PC-9 (cell line): Measurements from ENCODE around the gene ATP11A. TPM values are rescaled to one million over a fixed set of nuclear protein-coding genes. Genes with fewer than 3 reads are reported as not detected.

Experiments
- BruUV-seq: library from RNA; stranded (reverse); fragments of 400-500 nt; replicated peaks from 2 replicates; lab custom pipeline; 2021; lab: Mats Ljungman, UMichigan
- CTCF ChIA-PET: fragments of 300-600 bp; sonication (Branson Sonifier 250); formaldehyde crosslinking; loops from one replicate; lab custom pipeline; 2022; ENCODE audit warnings: antibody characterized with exemption; lab: Charles Lee
- POLR2A ChIA-PET: fragments of 300-600 bp; sonication (Branson Sonifier 250); formaldehyde crosslinking; loops from one replicate; lab custom pipeline; 2022; ENCODE audit warnings: antibody characterized with exemption; ENCODE audit not compliant: unreplicated experiment; lab: Charles Lee
- DNase-seq, 2 experiments: peaks; one replicate each; pipeline versions ENCODE4 v3.0.0 to v3.0.0-alpha.2; 2015 to 2022; ENCODE audit warnings: mixed read lengths in 1 of 2
- H2AFZ ChIP-seq: fragments of 200-600 bp; sonication (generic); 2 replicates; pipeline ENCODE4 v1.8.1; 2017; ENCODE audit warnings: antibody characterized with exemption
- H3F3A ChIP-seq: fragments of 200-600 bp; sonication (generic); 2 replicates; pipeline ENCODE4 v1.8.1; 2017; ENCODE audit warnings: antibody characterized with exemption, mild to moderate bottlenecking, low read depth; ENCODE audit not compliant: insufficient read depth
- H3K27ac ChIP-seq: fragments of 200-600 bp; sonication (generic); 2 replicates; pipeline ENCODE4 v1.6.1; 2016; ENCODE audit warnings: mixed run types
- H3K27me3 ChIP-seq: fragments of 200-600 bp; sonication (generic); 2 replicates; pipeline ENCODE4 v1.6.1; 2016; ENCODE audit warnings: low read depth, mixed run types; ENCODE audit not compliant: insufficient read depth
- H3K36me3 ChIP-seq: fragments of 200-600 bp; sonication (generic); 2 replicates; pipeline ENCODE4 v1.6.1; 2016; ENCODE audit warnings: low read depth, mixed run types
- H3K4me1 ChIP-seq: fragments of 200-600 bp; sonication (generic); replicated peaks from 2 replicates; pipeline ENCODE4 v1.6.1; 2016; ENCODE audit warnings: mixed run types; ENCODE audit not compliant: insufficient read depth
- H3K4me2 ChIP-seq: fragments of 200-600 bp; sonication (generic); 2 replicates; pipeline ENCODE4 v1.6.1; 2017; ENCODE audit warnings: mixed run types
- H3K4me3 ChIP-seq: fragments of 200-600 bp; sonication (generic); 2 replicates; pipeline ENCODE4 v1.6.1; 2016; ENCODE audit warnings: mixed run types
- H3K79me2 ChIP-seq: fragments of 200-600 bp; sonication (generic); 2 replicates; pipeline ENCODE4 v1.6.1; 2017; ENCODE audit warnings: low read depth, mixed run types
- H3K9me2 ChIP-seq: fragments of 200-600 bp; sonication (generic); 2 replicates; pipeline ENCODE4 v1.8.1; 2017; ENCODE audit warnings: mild to moderate bottlenecking; ENCODE audit not compliant: insufficient read depth
- H3K9me3 ChIP-seq: fragments of 200-600 bp; sonication (generic); 2 replicates; pipeline ENCODE4 v1.8.1; 2016; ENCODE audit warnings: low read depth; ENCODE audit not compliant: insufficient read depth
- H4K20me1 ChIP-seq: fragments of 200-600 bp; sonication (generic); 2 replicates; pipeline ENCODE4 v1.8.1; 2017; ENCODE audit not compliant: insufficient read depth
- EZH2 ChIP-seq: fragments of 200-600 bp; sonication (generic); IDR thresholded peaks from 2 replicates; pipeline ENCODE4 v1.8.0; 2017; ENCODE audit warnings: antibody characterized with exemption, low read depth
- intact Hi-C: fragments of 100-400 bp; cut with micrococcal nuclease; formaldehyde crosslinking; loops from one replicate; pipeline ENCODE4 v1.10.0; 2022; ENCODE audit not compliant: unreplicated experiment
- total RNA-seq: library from RNA; stranded (reverse); gene quantifications from 2 replicates; pipeline ENCODE4 v1.2.3, GENCODE V29; 2021
- TF ChIP-seq, protein P1 (sequence below): fragments of 200-600 bp; sonication (generic); conservative IDR thresholded peaks from 2 replicates; pipeline ENCODE4 v1.6.1; 2017; ENCODE audit warnings: mixed run types, antibody characterized with exemption, mild to moderate bottlenecking, moderate library complexity

ATP11A gene
- total RNA-seq, 1 experiment from 2014 or later, result 92.2 TPM

DNA sequence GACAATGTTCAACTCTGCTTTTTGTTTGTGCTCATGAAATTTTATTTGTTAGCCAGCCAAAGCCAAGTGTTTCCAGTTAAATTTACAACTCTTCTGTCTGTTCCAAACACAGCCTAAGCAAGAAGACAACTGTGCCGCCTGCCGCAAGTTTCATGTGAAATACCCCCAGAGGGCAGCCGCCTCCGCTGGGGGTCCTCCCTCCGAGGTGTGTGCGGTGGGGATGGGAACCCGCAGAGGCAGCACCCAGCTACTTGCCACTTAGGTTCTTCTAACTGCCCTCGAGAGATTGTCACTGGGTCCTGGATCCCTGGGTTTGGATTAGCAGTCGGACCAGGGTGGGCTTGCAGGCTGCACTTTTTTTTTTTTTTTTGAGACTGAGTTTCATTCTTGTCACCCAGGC lies 28.5 kb downstream of the ATP11A start:
- TF ChIP-seq EZH2, result no peak
- TF ChIP-seq, protein P1, sequence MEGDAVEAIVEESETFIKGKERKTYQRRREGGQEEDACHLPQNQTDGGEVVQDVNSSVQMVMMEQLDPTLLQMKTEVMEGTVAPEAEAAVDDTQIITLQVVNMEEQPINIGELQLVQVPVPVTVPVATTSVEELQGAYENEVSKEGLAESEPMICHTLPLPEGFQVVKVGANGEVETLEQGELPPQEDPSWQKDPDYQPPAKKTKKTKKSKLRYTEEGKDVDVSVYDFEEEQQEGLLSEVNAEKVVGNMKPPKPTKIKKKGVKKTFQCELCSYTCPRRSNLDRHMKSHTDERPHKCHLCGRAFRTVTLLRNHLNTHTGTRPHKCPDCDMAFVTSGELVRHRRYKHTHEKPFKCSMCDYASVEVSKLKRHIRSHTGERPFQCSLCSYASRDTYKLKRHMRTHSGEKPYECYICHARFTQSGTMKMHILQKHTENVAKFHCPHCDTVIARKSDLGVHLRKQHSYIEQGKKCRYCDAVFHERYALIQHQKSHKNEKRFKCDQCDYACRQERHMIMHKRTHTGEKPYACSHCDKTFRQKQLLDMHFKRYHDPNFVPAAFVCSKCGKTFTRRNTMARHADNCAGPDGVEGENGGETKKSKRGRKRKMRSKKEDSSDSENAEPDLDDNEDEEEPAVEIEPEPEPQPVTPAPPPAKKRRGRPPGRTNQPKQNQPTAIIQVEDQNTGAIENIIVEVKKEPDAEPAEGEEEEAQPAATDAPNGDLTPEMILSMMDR, result no peak
- Histone ChIP-seq H3K4me2 (0 out of 2 replicates have a peak overlapping the region, but pooled peaks have one; percentile 47), H2AFZ (no peak overlapping the region), H3K36me3 (0 out of 2 replicates have a peak, but pooled peaks cover 4% of the 10 kb centered on the region), H4K20me1 (no peaks in the 10 kb centered on the region), H3K79me2 (peaks cover 83% of the 10 kb centered on the region), H3K27ac (peak overlapping the region; percentile 95), H3F3A (peaks cover 59% of the 10 kb centered on the region), H3K9me2 (no peaks in the 10 kb centered on the region), H3K9me3 (no peaks in the 10 kb centered on the region), H3K4me1 (peaks cover 84% of the 10 kb centered on the region), H3K27me3 (no peaks in the 10 kb centered on the region), H3K4me3 (no peak overlapping the region)
- intact Hi-C loops, result no loop called here
- ChIA-PET CTCF (no interaction called here), POLR2A (no interaction called here)
- DNase-seq, result no peak
- TSS peak; percentile 97 for BruUV-seq

DNA sequence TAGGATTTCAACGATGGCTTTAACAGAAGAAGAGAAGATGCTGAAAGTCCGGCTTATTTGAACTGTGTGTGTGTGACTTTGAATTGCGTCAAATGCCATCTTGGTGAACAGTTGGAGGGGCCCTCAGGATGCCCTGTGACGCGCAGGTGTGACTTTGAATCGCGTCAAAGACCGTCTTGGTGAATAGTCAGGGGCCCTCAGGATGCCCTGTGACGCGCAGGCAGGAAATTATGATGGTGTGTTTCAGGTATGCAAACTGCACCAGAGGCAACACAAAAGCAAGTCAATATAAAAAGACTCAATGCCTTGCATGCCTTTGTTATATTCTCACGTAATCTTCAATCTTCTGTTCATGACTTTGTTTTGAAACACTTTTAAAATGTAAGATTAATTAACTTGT lies 29.2 kb downstream of the ATP11A start:
- H3K36me3 ChIP-seq, result 0 out of 2 replicates have a peak, but pooled peaks cover 4% of the 10 kb centered on the region
- H3K9me2 ChIP-seq, result no peaks in the 10 kb centered on the region
- H3K27me3 ChIP-seq, result no peaks in the 10 kb centered on the region
- POLR2A ChIA-PET, result no interaction called here
- H3K79me2 ChIP-seq, result peaks cover 80% of the 10 kb centered on the region
- H3K9me3 ChIP-seq, result no peaks in the 10 kb centered on the region
- no TSS peak for BruUV-seq
- H4K20me1 ChIP-seq, result no peaks in the 10 kb centered on the region
- H3K27ac ChIP-seq, result peak overlapping the region; percentile 95
- peaks cover 61% of the 10 kb centered on the region for H3F3A ChIP-seq
- intact Hi-C loops, result loop anchor here (1.0 kb wide), 1 partner anchor 8 kb away; no protein-coding TSS in a partner anchor
- CTCF ChIA-PET, result no interaction called here
- no peak overlapping the region for H3K4me3 ChIP-seq
- no peak overlapping the region for H2AFZ ChIP-seq
- H3K4me2 ChIP-seq, result peak overlapping the region; percentile 47
- TF ChIP-seq EZH2, result no peak
- TF ChIP-seq, protein P1, result no peak
- peak; percentile 74 to 76 for DNase-seq
- peaks cover 90% of the 10 kb centered on the region for H3K4me1 ChIP-seq

DNA sequence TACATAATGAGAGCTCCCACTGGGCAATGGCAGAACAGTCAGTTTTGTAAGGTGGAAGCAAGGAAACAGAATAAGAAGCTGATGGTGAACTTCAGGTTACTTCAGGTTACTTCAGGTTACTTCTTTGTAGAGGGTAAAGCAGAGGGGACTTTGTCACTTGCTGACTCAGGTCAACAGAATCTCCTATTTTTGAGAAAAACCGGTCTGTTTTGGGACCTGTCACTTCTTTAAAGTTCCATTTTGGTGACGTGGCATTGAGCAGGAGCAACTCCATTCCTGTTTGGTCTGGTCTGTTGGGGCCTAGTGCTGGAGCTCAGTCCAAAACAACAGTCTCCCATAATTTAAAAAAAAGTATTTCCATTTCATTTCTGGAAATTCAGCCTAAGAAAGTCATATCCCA lies 29.7 kb downstream of the ATP11A start:
- Histone ChIP-seq H3K79me2 (peaks cover 80% of the 10 kb centered on the region), H3K27me3 (no peaks in the 10 kb centered on the region), H3F3A (peaks cover 65% of the 10 kb centered on the region), H3K36me3 (peaks cover 4% of the 10 kb centered on the region; the same call in 1 of the 2 replicates), H3K4me3 (no peak overlapping the region), H3K9me3 (no peaks in the 10 kb centered on the region), H2AFZ (no peak overlapping the region), H4K20me1 (no peaks in the 10 kb centered on the region), H3K4me1 (peaks cover 90% of the 10 kb centered on the region), H3K4me2 (peak overlapping the region; percentile 47), H3K9me2 (no peaks in the 10 kb centered on the region), H3K27ac (peak overlapping the region; percentile 95)
- BruUV-seq, result TSS peak; percentile 62
- intact Hi-C loops, result loop anchor here (1.0 kb wide), 1 partner anchor 8 kb away; no protein-coding TSS in a partner anchor
- CTCF ChIA-PET, result no interaction called here
- POLR2A ChIA-PET, result no interaction called here
- peak; percentile 29 to 85 for DNase-seq
- TF ChIP-seq, protein P1, result no peak
